HepG2 (cell line): Measurements from ENCODE around the gene VPS9D1. TPM values are rescaled to one million over a fixed set of nuclear protein-coding genes. Genes with fewer than 3 reads are reported as not detected.
A peak's percentile ranks its signal among the peaks of the same experiment; 100 is the strongest.

Experiments used
- ARID4A ChIP-seq: sonication (generic); formaldehyde crosslinking; IDR thresholded peaks from 2 replicates; pipeline ENCODE4 v1.5.0; 2020; ENCODE audit warnings: mild to moderate bottlenecking, missing genetic modification reagents, borderline replicate concordance
- BRD4 ChIP-seq: sonication (generic); formaldehyde crosslinking; IDR thresholded peaks from 2 replicates; pipeline ENCODE4 v1.4.0; 2020; ENCODE audit warnings: missing genetic modification reagents
- CEBPG ChIP-seq: IDR thresholded peaks from 2 replicates; pipeline ENCODE4 v1.6.1; 2016
- HOXA5 ChIP-seq: sonication (generic); formaldehyde crosslinking; IDR thresholded peaks from 2 replicates; pipeline ENCODE4 v1.4.0; 2020; ENCODE audit warnings: missing genetic modification reagents
- IRF2 ChIP-seq: IDR thresholded peaks from 2 replicates; pipeline ENCODE4 v1.6.1; 2018; ENCODE audit warnings: missing genetic modification reagents, missing compliant biosample characterization
- MAFK ChIP-seq, 2 experiments: IDR thresholded peaks in 1 of 2; conservative IDR thresholded peaks in 1 of 2; 2 replicates each; pipeline ENCODE4 v1.6.1; 2011; ENCODE audit warnings: improper control_type of control experiment in 2 of 2, low read length in 2 of 2
- MAX ChIP-seq: IDR thresholded peaks from 2 replicates; pipeline ENCODE4 v1.6.1; 2012; ENCODE audit warnings: inconsistent platforms
- MBD4 ChIP-seq: IDR thresholded peaks from 2 replicates; pipeline ENCODE4 v1.6.1; 2012; ENCODE audit warnings: low read length, inconsistent platforms, borderline replicate concordance
- MTA3 ChIP-seq: sonication (generic); formaldehyde crosslinking; IDR thresholded peaks from 2 replicates; pipeline ENCODE4 v1.4.0; 2020; ENCODE audit warnings: missing genetic modification reagents
- RBM39 ChIP-seq: fragments of 200-400 bp; formaldehyde crosslinking; IDR thresholded peaks from one replicate; pipeline ENCODE4 v1.6.1; 2018; ENCODE audit warnings: antibody characterized with exemption, mild to moderate bottlenecking, low read depth, low read length; ENCODE audit not compliant: poor library complexity, severe bottlenecking
- SMAD1 ChIP-seq: sonication (generic); formaldehyde crosslinking; IDR thresholded peaks from 2 replicates; pipeline ENCODE4 v1.4.0; 2020; ENCODE audit warnings: missing genetic modification reagents, low read depth, mild to moderate bottlenecking, borderline replicate concordance
- SMAD3 ChIP-seq: sonication (generic); formaldehyde crosslinking; IDR thresholded peaks from 2 replicates; pipeline ENCODE4 v1.4.0; 2020; ENCODE audit warnings: missing genetic modification reagents
- SNAPC4 ChIP-seq: sonication (generic); formaldehyde crosslinking; IDR thresholded peaks from 2 replicates; pipeline ENCODE4 v1.4.0; 2020; ENCODE audit warnings: mild to moderate bottlenecking, missing genetic modification reagents
- SNRNP70 ChIP-seq: fragments of 200-400 bp; formaldehyde crosslinking; IDR thresholded peaks from 2 replicates; pipeline ENCODE4 v1.6.1; 2017; ENCODE audit warnings: mild to moderate bottlenecking, low read depth, low read length, moderate library complexity
- TBX2 ChIP-seq: sonication (generic); formaldehyde crosslinking; IDR thresholded peaks from 2 replicates; pipeline ENCODE4 v1.5.0; 2020; ENCODE audit warnings: missing genetic modification reagents, mild to moderate bottlenecking, borderline replicate concordance
- ZNF430 ChIP-seq: sonication (generic); formaldehyde crosslinking; IDR thresholded peaks from 2 replicates; pipeline ENCODE4 v1.9.0; 2021; ENCODE audit warnings: mild to moderate bottlenecking, missing genetic modification reagents
- ZNF44 ChIP-seq: sonication (generic); formaldehyde crosslinking; IDR thresholded peaks from 2 replicates; pipeline ENCODE4 v1.5.1; 2020; ENCODE audit warnings: mild to moderate bottlenecking, missing genetic modification reagents
- ZNF749 ChIP-seq: sonication (generic); formaldehyde crosslinking; IDR thresholded peaks from 2 replicates; pipeline ENCODE4 v1.8.0; 2022; ENCODE audit warnings: mild to moderate bottlenecking, missing genetic modification reagents, moderate library complexity, borderline replicate concordance
- polyA plus RNA-seq, 8 experiments: library from polyadenylated mRNA; depleted of rRNA in 3 of 8; stranded (reverse) in 7 of 8; unstranded in 1 of 8; fragments of >200 nt; fragmentation: Illumina TruSeq in 4 of 8; extraction: Trizol in 4 of 8; gene quantifications; 2 replicates each; pipeline versions ENCODE4 v1.2.1 to v1.2.3, GENCODE V29; 2011 to 2016; ENCODE audit warnings: low read depth in 4 of 8, missing spikeins in 1 of 8, mixed read lengths in 1 of 8; ENCODE audit not compliant: insufficient read depth in 1 of 8
- total RNA-seq, 5 experiments: library from RNA; depleted of rRNA; stranded (reverse); fragments of >200 nt; fragmentation: Illumina TruSeq; extraction: Trizol; gene quantifications; 2 replicates each; pipeline ENCODE4 v1.2.3, GENCODE V29; 2016; ENCODE audit warnings: low read depth in 1 of 5

VPS9D1 gene
- total and polyA plus RNA-seq, 2 of the 13 experiments (the other 11 are each of a cell fraction or from before 2014, with no cell fraction given), result 10.1 to 13.2 TPM

- peak; percentile 92 for TF ChIP-seq ARID4A
- no peak for TF ChIP-seq MAFK (conservative IDR thresholded peaks at IDR 0.05 in 1 of 2, IDR thresholded peaks at IDR 0.05 in 1 of 2; ENCODE audit: low read length in 2 of 2)
- TF ChIP-seq RBM39, result no peak
- TF ChIP-seq BRD4, result no peak
- TF ChIP-seq MBD4, result no peak
- peak; percentile 95; the same call in 1 of the 2 replicates for TF ChIP-seq SMAD1 (CRISPR knock-in tag)
- TF ChIP-seq SNRNP70, result no peak
- TF ChIP-seq SMAD3 (CRISPR knock-in tag), result peak; percentile 73; the same call in 1 of the 2 replicates
- peak; percentile 87; the same call in 1 of the 2 replicates for TF ChIP-seq ZNF430 (CRISPR knock-in tag)
- peak; percentile 20; the same call in 1 of the 2 replicates for TF ChIP-seq CEBPG (CRISPR knock-in tag)
- TF ChIP-seq MAX, result peak; percentile 92
- TF ChIP-seq ZNF749 (CRISPR knock-in tag), result no peak
- TF ChIP-seq HOXA5, result no peak; the same call in none of the 2 replicates
- no peak for TF ChIP-seq ZNF44 (CRISPR knock-in tag)
- TF ChIP-seq SNAPC4 (CRISPR knock-in tag), result no peak; the same call in 1 of the 2 replicates
- TF ChIP-seq IRF2 (CRISPR knock-in tag), result peak; percentile 74; the same call in 1 of the 2 replicates
- no peak for TF ChIP-seq MTA3 (CRISPR knock-in tag)
- peak; percentile 72 for TF ChIP-seq TBX2 (CRISPR knock-in tag)
Observed at GRCh38 chr16:89700100-89700648, 20.5 kb downstream of the VPS9D1 start (continued).
